ENCODE results near the gene ANG. TPM values are rescaled to one million over a fixed set of nuclear protein-coding genes. Genes with fewer than 3 reads are reported as not detected.

ANG gene
- 1.9 and 2.6 TPM in 2 replicates for total RNA-seq

DNA sequence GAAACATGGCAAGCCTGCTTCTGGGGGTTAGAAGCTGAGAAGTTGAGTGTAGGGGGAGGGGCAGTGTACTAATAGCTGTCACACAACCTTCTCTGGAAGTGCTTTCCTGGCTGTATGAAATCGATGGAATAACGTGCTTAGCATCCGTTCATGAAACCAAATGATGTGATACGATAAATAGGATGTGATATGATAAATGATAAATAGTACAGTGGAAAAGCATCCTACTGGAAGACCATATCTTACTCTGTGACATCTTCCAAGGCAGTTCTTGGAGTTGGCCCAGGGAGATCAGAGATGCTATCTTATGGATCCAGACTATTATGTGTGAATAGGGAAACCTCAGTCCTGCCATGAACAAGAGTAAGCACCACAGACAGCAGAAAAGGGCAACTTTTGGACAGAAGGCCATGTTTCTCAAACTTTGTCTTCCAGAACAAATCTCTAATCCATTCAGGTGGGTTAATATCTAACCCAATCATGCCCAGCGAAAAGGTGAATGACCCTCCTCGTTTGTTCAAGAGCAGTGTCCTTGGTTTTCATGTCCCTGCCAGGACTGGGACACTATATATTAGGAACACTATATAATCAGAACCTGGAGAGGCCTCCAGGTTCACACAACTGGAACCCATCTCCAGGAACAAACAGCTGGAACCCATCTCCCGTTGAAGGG is at the start of gene ANG:
Gene ANG, plus strand, starts transcription at position 598 of the 673 bp plus-strand sequence. CDS start 4,801 bp downstream, outside the sequence.

GRCh38 chr14:20641591-20641990 is 47.0 kb upstream of the ANG start, which contains the start of gene OR6S1:
TSS of gene OR6S1 (minus strand) at chr14:20641691. CDS start at chr14:20641691, 0 bp downstream.

DNA sequence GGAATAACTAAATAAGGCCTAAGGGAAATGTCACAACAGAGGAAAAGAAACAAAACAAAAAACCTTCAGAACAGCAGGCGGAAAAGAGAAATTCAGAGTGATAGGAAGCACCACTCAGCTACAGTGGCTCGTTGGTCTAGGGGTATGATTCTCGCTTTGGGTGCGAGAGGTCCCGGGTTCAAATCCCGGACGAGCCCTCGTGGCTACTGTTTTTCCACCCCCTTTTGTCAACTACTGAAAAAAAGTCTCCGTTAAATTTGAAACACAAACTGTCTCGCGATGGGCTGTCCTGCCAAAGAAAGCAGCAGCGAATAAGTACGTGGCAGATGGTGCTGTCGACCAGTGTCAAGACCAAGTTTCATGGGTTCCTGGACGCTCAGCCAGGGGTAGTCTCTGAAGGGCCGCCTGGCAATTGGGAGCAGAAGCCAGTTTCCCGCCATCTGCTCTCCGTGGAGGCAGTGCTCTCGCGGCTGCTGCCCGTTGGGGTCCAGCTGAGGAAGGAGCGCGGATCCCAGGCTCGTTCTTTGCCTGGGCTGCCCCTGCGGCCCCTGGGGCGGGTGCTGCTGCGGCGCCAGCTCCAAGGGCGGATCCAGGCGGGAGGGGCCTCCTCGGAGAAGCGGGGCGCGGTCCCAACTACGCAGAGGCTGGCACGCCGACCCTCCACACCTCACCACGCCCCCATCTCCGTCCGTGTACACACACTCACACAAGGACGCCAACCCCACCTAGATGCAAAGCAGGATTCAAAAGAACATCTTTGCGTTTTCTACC is 4.5 kb upstream of the ANG start, which contains the start of gene RNASE4:
Gene RNASE4, plus strand, starts transcription at position 670 of the 771 bp plus-strand sequence. CDS start 14,812 bp downstream, outside the sequence.

Other genes with a start within 250 kb of the ANG start
- 25.9 and 40.8 TPM in 2 replicates for gene OSGEP, start 234.0 kb upstream of the ANG start, total RNA-seq
- 60.0 and 85.9 TPM in 2 replicates for gene APEX1, start 233.5 kb upstream of the ANG start, total RNA-seq
- 14.3 and 14.7 TPM in 2 replicates for gene PIP4P1, start 227.3 kb upstream of the ANG start, total RNA-seq
- 106 and 322 TPM in 2 replicates for gene PNP, start 219.4 kb upstream of the ANG start, total RNA-seq
- gene RNASE10, start 183.2 kb upstream of the ANG start, total RNA-seq, result 0.56 and 1.3 TPM in 2 replicates
- gene RNASE9, start 127.7 kb upstream of the ANG start, total RNA-seq, result not detected in 2 replicates
- gene RNASE11, start 100.8 kb upstream of the ANG start, total RNA-seq, result not detected in 2 replicates
- gene RNASE12, start 97.4 kb upstream of the ANG start, total RNA-seq, result not detected in 2 replicates
- gene OR6S1, start 47.1 kb upstream of the ANG start, total RNA-seq, result not detected in 2 replicates
- 6.6 and 6.7 TPM in 2 replicates for gene RNASE4, start 4.2 kb upstream of the ANG start, total RNA-seq
- not detected in 2 replicates for gene EDDM3A, start 57.1 kb downstream of the ANG start, total RNA-seq
- gene EDDM3B, start 79.6 kb downstream of the ANG start, total RNA-seq, result not detected in 2 replicates
- 0.09 TPM in 1 of 2 replicates, not detected in the other for gene RNASE6, start 92.5 kb downstream of the ANG start, total RNA-seq
- gene RNASE1, start 114.1 kb downstream of the ANG start, total RNA-seq, result 46.7 and 82.6 TPM in 2 replicates
- gene RNASE3, start 202.6 kb downstream of the ANG start, total RNA-seq, result not detected in 2 replicates